H1 (cell line): Measurements from ENCODE around the gene RPS19.

Experiments
- EGR1 ChIP-seq: IDR thresholded peaks from 2 replicates; pipeline ENCODE4 v1.6.1; 2011; ENCODE audit warnings: low read depth, low read length, borderline replicate concordance
- EP300 ChIP-seq, 2 experiments: IDR thresholded peaks; 1 replicate in 1 of 2; 2 replicates in 1 of 2; pipeline ENCODE4 v1.6.1; 2011 to 2012; ENCODE audit warnings: low read depth in 2 of 2, low read length in 2 of 2, mild to moderate bottlenecking in 2 of 2, borderline replicate concordance in 1 of 2, inconsistent platforms in 1 of 2, moderate library complexity in 1 of 2
- RFX5 ChIP-seq: IDR thresholded peaks from 2 replicates; pipeline ENCODE4 v1.6.1; 2011; ENCODE audit warnings: low read depth, low read length, improper control_type of control experiment, borderline replicate concordance
- SIN3A ChIP-seq, 2 experiments: IDR thresholded peaks in 1 of 2; conservative IDR thresholded peaks in 1 of 2; 2 replicates each; pipeline ENCODE4 v1.6.1; 2011 to 2012; ENCODE audit warnings: low read length in 2 of 2, improper control_type of control experiment in 1 of 2, low read depth in 1 of 2, mild to moderate bottlenecking in 1 of 2
- TAF7 ChIP-seq: optimal IDR thresholded peaks from 2 replicates; pipeline ENCODE3; 2011; ENCODE audit warnings: low read depth, mild to moderate bottlenecking, inconsistent platforms, low read length, moderate library complexity, borderline replicate concordance
- YY1 ChIP-seq: IDR thresholded peaks from 2 replicates; pipeline ENCODE4 v1.6.1; 2011; ENCODE audit warnings: low read depth, mild to moderate bottlenecking, low read length
- TF ChIP-seq, protein P1 (sequence below), 3 experiments: IDR thresholded peaks; 1 replicate in 2 of 3; 2 replicates in 1 of 3; pipeline versions ENCODE4 v1.5.1 to v1.6.1; 2011; ENCODE audit warnings: low read length in 3 of 3, mild to moderate bottlenecking in 3 of 3, inconsistent platforms in 2 of 3, low read depth in 1 of 3, moderate library complexity in 1 of 3; ENCODE audit not compliant: insufficient read depth in 1 of 3; ENCODE audit errors: control extremely low read depth in 1 of 3
- TF ChIP-seq, protein P2 (sequence below): IDR thresholded peaks from 2 replicates; pipeline ENCODE4 v1.6.1; 2011; ENCODE audit warnings: low read length, improper control_type of control experiment

DNA sequence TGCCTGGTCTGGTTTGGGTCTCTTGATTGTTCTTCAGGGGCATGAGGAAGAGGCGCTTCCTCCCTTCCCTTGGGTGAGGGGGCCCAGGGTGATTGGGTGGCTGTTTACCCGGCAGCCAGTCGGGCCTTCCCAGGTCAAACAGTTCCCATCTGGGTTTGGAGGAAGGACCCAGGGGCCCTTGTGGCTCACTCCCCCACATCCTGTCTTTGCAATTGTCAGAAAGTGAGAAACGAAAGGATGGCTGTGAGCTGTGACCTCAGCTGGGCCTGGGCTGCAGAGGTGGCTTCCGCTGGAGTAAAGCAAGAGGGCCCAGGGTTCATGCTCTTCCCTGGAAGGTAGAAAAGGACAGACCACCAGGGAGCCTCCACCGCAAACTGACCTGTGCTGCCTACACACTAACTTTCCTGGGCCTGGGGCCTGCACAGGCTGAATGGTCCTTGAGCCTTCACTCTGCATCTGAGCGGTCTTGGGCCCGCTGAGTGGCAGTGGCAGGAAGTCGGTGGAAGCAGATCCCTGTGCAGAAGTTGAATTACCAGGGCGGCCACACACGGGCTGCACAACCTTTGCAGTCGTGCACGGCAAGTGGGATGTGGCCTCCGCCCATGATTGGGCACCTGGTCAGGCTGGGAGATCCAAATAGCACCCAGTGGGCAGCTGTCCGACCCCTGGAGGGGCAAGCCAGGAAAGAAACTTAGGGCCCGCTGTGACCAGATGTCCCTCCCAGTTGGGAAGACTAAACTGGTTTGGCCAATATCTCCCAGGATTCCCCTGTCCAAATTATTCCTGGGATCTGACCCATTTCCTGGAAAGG lies 11.7 kb downstream of the RPS19 start:
- TF ChIP-seq SIN3A (conservative IDR thresholded peaks at IDR 0.05 in 1 of 2, IDR thresholded peaks at IDR 0.05 in 1 of 2; ENCODE audit: low read depth in 1 of 2, low read length in 2 of 2) (no peak), EP300 (IDR thresholded peaks at IDR 0.05; ENCODE audit: borderline replicate concordance in 1 of 2, low read depth in 2 of 2, low read length in 2 of 2) (no peak), YY1 (no peak), EGR1 (no peak), TAF7 (no peak), RFX5 (no peak)
- TF ChIP-seq, protein P1, sequence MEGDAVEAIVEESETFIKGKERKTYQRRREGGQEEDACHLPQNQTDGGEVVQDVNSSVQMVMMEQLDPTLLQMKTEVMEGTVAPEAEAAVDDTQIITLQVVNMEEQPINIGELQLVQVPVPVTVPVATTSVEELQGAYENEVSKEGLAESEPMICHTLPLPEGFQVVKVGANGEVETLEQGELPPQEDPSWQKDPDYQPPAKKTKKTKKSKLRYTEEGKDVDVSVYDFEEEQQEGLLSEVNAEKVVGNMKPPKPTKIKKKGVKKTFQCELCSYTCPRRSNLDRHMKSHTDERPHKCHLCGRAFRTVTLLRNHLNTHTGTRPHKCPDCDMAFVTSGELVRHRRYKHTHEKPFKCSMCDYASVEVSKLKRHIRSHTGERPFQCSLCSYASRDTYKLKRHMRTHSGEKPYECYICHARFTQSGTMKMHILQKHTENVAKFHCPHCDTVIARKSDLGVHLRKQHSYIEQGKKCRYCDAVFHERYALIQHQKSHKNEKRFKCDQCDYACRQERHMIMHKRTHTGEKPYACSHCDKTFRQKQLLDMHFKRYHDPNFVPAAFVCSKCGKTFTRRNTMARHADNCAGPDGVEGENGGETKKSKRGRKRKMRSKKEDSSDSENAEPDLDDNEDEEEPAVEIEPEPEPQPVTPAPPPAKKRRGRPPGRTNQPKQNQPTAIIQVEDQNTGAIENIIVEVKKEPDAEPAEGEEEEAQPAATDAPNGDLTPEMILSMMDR (IDR thresholded peaks at IDR 0.05; ENCODE audit: control extremely low read depth in 1 of 3, insufficient read depth in 1 of 3, low read depth in 1 of 3, low read length in 3 of 3), result no peak
- TF ChIP-seq, protein P2, sequence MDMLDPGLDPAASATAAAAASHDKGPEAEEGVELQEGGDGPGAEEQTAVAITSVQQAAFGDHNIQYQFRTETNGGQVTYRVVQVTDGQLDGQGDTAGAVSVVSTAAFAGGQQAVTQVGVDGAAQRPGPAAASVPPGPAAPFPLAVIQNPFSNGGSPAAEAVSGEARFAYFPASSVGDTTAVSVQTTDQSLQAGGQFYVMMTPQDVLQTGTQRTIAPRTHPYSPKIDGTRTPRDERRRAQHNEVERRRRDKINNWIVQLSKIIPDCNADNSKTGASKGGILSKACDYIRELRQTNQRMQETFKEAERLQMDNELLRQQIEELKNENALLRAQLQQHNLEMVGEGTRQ, result peak; percentile 6
